HepG2 (cell line): Measurements from ENCODE around the gene KIF13A. TPM values are rescaled to one million over a fixed set of nuclear protein-coding genes. Genes with fewer than 3 reads are reported as not detected.

ENCODE experiments used
- GLI4 ChIP-seq: sonication (generic); formaldehyde crosslinking; IDR thresholded peaks from 2 replicates; pipeline ENCODE4 v1.5.1; 2020; ENCODE audit warnings: missing genetic modification reagents, mild to moderate bottlenecking, moderate library complexity, borderline replicate concordance
- HIVEP1 ChIP-seq: sonication (generic); formaldehyde crosslinking; IDR thresholded peaks from 2 replicates; pipeline ENCODE4 v1.4.0; 2020; ENCODE audit warnings: mild to moderate bottlenecking, missing genetic modification reagents
- MTA1 ChIP-seq: sonication (generic); formaldehyde crosslinking; IDR thresholded peaks from 2 replicates; pipeline ENCODE4 v1.4.0; 2020; ENCODE audit warnings: missing genetic modification reagents, mild to moderate bottlenecking, borderline replicate concordance
- MTERF4 ChIP-seq: sonication (generic); formaldehyde crosslinking; IDR thresholded peaks from 2 replicates; pipeline ENCODE4 v1.8.0; 2023; ENCODE audit warnings: mild to moderate bottlenecking, missing genetic modification reagents
- NBN ChIP-seq: fragments of 450-650 bp; conservative IDR thresholded peaks from 2 replicates; pipeline ENCODE4 v1.6.1; 2017
- PAWR ChIP-seq: sonication (generic); formaldehyde crosslinking; IDR thresholded peaks from 2 replicates; pipeline ENCODE4 v1.4.0; 2020; ENCODE audit warnings: missing genetic modification reagents, mild to moderate bottlenecking, borderline replicate concordance
- PHF20 ChIP-seq: sonication (generic); formaldehyde crosslinking; IDR thresholded peaks from 2 replicates; pipeline ENCODE4 v1.5.0; 2020; ENCODE audit warnings: mild to moderate bottlenecking, missing genetic modification reagents
- RFX1 ChIP-seq: fragments of 450-650 bp; IDR thresholded peaks from 2 replicates; pipeline ENCODE4 v1.6.1; 2017
- ZFP37 ChIP-seq: sonication (generic); formaldehyde crosslinking; IDR thresholded peaks from 2 replicates; pipeline ENCODE4 v1.4.0; 2020; ENCODE audit warnings: missing genetic modification reagents, borderline replicate concordance
- polyA plus RNA-seq, 8 experiments: library from polyadenylated mRNA; depleted of rRNA in 3 of 8; stranded (reverse) in 7 of 8; unstranded in 1 of 8; fragments of >200 nt; fragmentation: Illumina TruSeq in 4 of 8; extraction: Trizol in 4 of 8; gene quantifications; 2 replicates each; pipeline versions ENCODE4 v1.2.1 to v1.2.3, GENCODE V29; 2011 to 2016; ENCODE audit warnings: low read depth in 4 of 8, missing spikeins in 1 of 8, mixed read lengths in 1 of 8; ENCODE audit not compliant: insufficient read depth in 1 of 8
- total RNA-seq, 5 experiments: library from RNA; depleted of rRNA; stranded (reverse); fragments of >200 nt; fragmentation: Illumina TruSeq; extraction: Trizol; gene quantifications; 2 replicates each; pipeline ENCODE4 v1.2.3, GENCODE V29; 2016; ENCODE audit warnings: low read depth in 1 of 5
- TF ChIP-seq, protein P1 (sequence below): IDR thresholded peaks from 2 replicates; pipeline ENCODE4 v1.4.0; 2020; ENCODE audit warnings: mild to moderate bottlenecking, missing genetic modification reagents
- TF ChIP-seq, protein P2 (sequence below): sonication (generic); formaldehyde crosslinking; IDR thresholded peaks from 2 replicates; pipeline ENCODE4 v1.4.0; 2020; ENCODE audit warnings: mild to moderate bottlenecking, missing genetic modification reagents
- TF ChIP-seq, protein P3 (sequence below): sonication (generic); formaldehyde crosslinking; conservative IDR thresholded peaks from 2 replicates; pipeline ENCODE4 v1.8.0; 2022; ENCODE audit warnings: missing genetic modification reagents
- TF ChIP-seq, protein P4 (sequence below): sonication (generic); formaldehyde crosslinking; IDR thresholded peaks from 2 replicates; pipeline ENCODE4 v1.4.0; 2020; ENCODE audit warnings: missing genetic modification reagents

KIF13A gene
- total and polyA plus RNA-seq, 2 of the 13 experiments (the other 11 are each of a cell fraction or from before 2014, with no cell fraction given), result 21.1 to 37.2 TPM

DNA sequence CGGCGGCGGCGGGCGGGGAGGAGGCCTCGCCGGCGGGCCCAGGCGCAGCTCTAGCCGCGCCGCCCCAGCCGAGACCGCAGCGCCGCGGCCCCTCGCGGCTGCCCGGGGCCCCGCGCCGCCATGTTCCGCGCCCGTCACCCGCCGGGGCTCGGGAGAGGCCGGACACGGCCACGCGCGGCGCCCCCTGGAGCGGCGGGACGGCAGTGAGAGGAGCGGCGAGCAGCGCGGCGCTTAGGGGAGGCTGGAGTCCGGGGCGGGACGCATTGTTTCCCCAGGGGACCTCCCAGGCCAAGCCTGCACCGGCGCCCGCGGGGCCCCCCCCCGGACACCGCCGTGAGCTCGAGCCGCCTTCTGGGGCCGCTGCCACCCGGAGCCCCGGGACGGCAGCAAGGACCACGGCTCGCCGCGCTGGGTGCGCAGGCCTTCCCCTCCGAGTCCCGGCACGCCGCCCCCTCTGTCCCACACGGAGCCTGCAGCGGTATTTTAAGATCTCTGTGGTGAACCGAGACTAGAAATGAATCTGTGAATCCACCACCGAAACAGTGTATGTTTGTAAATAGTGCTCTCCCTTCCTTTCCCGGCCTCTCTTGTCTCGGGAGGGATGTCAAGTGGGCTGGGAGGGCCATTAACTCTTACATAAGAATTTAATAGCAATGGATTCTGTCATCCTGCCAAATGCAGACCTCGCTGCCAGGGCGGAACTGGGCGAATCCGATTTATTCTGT lies 424 bp upstream of the KIF13A start (continued):
- TF ChIP-seq, protein P1, sequence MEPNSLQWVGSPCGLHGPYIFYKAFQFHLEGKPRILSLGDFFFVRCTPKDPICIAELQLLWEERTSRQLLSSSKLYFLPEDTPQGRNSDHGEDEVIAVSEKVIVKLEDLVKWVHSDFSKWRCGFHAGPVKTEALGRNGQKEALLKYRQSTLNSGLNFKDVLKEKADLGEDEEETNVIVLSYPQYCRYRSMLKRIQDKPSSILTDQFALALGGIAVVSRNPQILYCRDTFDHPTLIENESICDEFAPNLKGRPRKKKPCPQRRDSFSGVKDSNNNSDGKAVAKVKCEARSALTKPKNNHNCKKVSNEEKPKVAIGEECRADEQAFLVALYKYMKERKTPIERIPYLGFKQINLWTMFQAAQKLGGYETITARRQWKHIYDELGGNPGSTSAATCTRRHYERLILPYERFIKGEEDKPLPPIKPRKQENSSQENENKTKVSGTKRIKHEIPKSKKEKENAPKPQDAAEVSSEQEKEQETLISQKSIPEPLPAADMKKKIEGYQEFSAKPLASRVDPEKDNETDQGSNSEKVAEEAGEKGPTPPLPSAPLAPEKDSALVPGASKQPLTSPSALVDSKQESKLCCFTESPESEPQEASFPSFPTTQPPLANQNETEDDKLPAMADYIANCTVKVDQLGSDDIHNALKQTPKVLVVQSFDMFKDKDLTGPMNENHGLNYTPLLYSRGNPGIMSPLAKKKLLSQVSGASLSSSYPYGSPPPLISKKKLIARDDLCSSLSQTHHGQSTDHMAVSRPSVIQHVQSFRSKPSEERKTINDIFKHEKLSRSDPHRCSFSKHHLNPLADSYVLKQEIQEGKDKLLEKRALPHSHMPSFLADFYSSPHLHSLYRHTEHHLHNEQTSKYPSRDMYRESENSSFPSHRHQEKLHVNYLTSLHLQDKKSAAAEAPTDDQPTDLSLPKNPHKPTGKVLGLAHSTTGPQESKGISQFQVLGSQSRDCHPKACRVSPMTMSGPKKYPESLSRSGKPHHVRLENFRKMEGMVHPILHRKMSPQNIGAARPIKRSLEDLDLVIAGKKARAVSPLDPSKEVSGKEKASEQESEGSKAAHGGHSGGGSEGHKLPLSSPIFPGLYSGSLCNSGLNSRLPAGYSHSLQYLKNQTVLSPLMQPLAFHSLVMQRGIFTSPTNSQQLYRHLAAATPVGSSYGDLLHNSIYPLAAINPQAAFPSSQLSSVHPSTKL (CRISPR knock-in tag), result peak; percentile 40; the same call in 1 of the 2 replicates
- no peak for TF ChIP-seq PAWR (CRISPR knock-in tag)
- TF ChIP-seq HIVEP1, result no peak
- TF ChIP-seq MTERF4 (CRISPR knock-in tag), result 0 out of 2 replicates have a peak, but pooled peaks have one; percentile 49
- TF ChIP-seq NBN, result no peak
- TF ChIP-seq, protein P2, sequence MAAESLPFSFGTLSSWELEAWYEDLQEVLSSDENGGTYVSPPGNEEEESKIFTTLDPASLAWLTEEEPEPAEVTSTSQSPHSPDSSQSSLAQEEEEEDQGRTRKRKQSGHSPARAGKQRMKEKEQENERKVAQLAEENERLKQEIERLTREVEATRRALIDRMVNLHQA (CRISPR knock-in tag), result no peak
- TF ChIP-seq PHF20 (CRISPR knock-in tag), result no peak
- peak; percentile 40; the same call in 1 of the 2 replicates for TF ChIP-seq MTA1 (CRISPR knock-in tag)
- no peak for TF ChIP-seq GLI4 (CRISPR knock-in tag)
- TF ChIP-seq, protein P3, sequence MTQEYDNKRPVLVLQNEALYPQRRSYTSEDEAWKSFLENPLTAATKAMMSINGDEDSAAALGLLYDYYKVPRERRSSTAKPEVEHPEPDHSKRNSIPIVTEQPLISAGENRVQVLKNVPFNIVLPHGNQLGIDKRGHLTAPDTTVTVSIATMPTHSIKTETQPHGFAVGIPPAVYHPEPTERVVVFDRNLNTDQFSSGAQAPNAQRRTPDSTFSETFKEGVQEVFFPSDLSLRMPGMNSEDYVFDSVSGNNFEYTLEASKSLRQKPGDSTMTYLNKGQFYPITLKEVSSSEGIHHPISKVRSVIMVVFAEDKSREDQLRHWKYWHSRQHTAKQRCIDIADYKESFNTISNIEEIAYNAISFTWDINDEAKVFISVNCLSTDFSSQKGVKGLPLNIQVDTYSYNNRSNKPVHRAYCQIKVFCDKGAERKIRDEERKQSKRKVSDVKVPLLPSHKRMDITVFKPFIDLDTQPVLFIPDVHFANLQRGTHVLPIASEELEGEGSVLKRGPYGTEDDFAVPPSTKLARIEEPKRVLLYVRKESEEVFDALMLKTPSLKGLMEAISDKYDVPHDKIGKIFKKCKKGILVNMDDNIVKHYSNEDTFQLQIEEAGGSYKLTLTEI (CRISPR knock-in tag), result no peak
- no peak for TF ChIP-seq RFX1
- TF ChIP-seq ZFP37 (CRISPR knock-in tag), result no peak
- TF ChIP-seq, protein P4, sequence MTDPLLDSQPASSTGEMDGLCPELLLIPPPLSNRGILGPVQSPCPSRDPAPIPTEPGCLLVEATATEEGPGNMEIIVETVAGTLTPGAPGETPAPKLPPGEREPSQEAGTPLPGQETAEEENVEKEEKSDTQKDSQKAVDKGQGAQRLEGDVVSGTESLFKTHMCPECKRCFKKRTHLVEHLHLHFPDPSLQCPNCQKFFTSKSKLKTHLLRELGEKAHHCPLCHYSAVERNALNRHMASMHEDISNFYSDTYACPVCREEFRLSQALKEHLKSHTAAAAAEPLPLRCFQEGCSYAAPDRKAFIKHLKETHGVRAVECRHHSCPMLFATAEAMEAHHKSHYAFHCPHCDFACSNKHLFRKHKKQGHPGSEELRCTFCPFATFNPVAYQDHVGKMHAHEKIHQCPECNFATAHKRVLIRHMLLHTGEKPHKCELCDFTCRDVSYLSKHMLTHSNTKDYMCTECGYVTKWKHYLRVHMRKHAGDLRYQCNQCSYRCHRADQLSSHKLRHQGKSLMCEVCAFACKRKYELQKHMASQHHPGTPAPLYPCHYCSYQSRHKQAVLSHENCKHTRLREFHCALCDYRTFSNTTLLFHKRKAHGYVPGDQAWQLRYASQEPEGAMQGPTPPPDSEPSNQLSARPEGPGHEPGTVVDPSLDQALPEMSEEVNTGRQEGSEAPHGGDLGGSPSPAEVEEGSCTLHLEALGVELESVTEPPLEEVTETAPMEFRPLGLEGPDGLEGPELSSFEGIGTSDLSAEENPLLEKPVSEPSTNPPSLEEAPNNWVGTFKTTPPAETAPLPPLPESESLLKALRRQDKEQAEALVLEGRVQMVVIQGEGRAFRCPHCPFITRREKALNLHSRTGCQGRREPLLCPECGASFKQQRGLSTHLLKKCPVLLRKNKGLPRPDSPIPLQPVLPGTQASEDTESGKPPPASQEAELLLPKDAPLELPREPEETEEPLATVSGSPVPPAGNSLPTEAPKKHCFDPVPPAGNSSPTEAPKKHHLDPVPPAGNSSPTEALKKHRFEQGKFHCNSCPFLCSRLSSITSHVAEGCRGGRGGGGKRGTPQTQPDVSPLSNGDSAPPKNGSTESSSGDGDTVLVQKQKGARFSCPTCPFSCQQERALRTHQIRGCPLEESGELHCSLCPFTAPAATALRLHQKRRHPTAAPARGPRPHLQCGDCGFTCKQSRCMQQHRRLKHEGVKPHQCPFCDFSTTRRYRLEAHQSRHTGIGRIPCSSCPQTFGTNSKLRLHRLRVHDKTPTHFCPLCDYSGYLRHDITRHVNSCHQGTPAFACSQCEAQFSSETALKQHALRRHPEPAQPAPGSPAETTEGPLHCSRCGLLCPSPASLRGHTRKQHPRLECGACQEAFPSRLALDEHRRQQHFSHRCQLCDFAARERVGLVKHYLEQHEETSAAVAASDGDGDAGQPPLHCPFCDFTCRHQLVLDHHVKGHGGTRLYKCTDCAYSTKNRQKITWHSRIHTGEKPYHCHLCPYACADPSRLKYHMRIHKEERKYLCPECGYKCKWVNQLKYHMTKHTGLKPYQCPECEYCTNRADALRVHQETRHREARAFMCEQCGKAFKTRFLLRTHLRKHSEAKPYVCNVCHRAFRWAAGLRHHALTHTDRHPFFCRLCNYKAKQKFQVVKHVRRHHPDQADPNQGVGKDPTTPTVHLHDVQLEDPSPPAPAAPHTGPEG (CRISPR knock-in tag), result no peak
